Endothelial cell of umbilical vein (primary cell): ENCODE measurements around the gene SPDYA. TPM values are rescaled to one million over a fixed set of nuclear protein-coding genes. Genes with fewer than 3 reads are reported as not detected.

ENCODE experiments used
- BruUV-seq: library from RNA; stranded (reverse); fragments of 400-500 nt; replicated peaks from 2 replicates; lab custom pipeline; 2021; lab: Mats Ljungman, UMichigan
- CTCF ChIA-PET: fragments of 300-600, 350-600 bp; sonication (Branson Sonifier 250); formaldehyde crosslinking; loops from one replicate; lab custom pipeline; 2021; ENCODE audit warnings: antibody characterized with exemption, inconsistent platforms; lab: Charles Lee
- POLR2A ChIA-PET: fragments of 300-600, 350-600 bp; sonication (Branson Sonifier 250); formaldehyde crosslinking; loops from one replicate; lab custom pipeline; 2021; ENCODE audit warnings: antibody characterized with exemption, inconsistent platforms; lab: Charles Lee
- DNase-seq: peaks from one replicate; pipeline ENCODE4 v3.0.0-alpha.2; 2011; ENCODE audit warnings: low read depth, low spot score
- FAIRE-seq: peaks from 2 replicates; lab custom pipeline; 2011; peaks lifted over from hg19 to GRCh38; lab: Jason Lieb, UNC
- H2AFZ ChIP-seq: 2 replicates; pipeline ENCODE4 v1.6.0; 2012; ENCODE audit warnings: low read depth, low read length, control low read depth, inconsistent platforms
- H3K27ac ChIP-seq: 2 replicates; pipeline ENCODE4 v1.5.1; 2011; ENCODE audit warnings: low read depth, mild to moderate bottlenecking, control low read depth, low read length, moderate library complexity; ENCODE audit not compliant: insufficient read depth
- H3K27me3 ChIP-seq, 2 experiments: 2 replicates each; pipeline versions ENCODE4 v1.6.0 to v1.6.1; 2011; ENCODE audit warnings: low read length in 2 of 2, mixed read lengths in 1 of 2; ENCODE audit not compliant: control insufficient read depth in 2 of 2, insufficient read depth in 2 of 2
- H3K36me3 ChIP-seq, 2 experiments: 2 replicates in 1 of 2; 3 replicates in 1 of 2; pipeline ENCODE4 v1.5.1; 2011; ENCODE audit warnings: low read length in 2 of 2, mild to moderate bottlenecking in 1 of 2, moderate library complexity in 1 of 2; ENCODE audit not compliant: control insufficient read depth in 2 of 2, insufficient read depth in 2 of 2; ENCODE audit errors: extremely low read depth in 1 of 2
- H3K4me1 ChIP-seq: 3 replicates; pipeline ENCODE4 v1.5.1; 2011; ENCODE audit warnings: mild to moderate bottlenecking, low read length; ENCODE audit not compliant: control insufficient read depth, insufficient read depth; ENCODE audit errors: extremely low read depth
- H3K4me2 ChIP-seq: 2 replicates; pipeline ENCODE4 v1.6.1; 2011; ENCODE audit warnings: low read length, control low read depth, mixed read lengths; ENCODE audit not compliant: insufficient read depth
- H3K4me3 ChIP-seq, 3 experiments: fragments of 200-600 bp in 1 of 3; sonication (generic), shearing (Covaris generic) in 1 of 3; replicated peaks in 1 of 3; 2 replicates each; pipeline ENCODE4 v1.5.1; 2011 to 2016; ENCODE audit warnings: control low read depth in 3 of 3, low read length in 3 of 3, mild to moderate bottlenecking in 2 of 3, inconsistent platforms in 1 of 3, low read depth in 1 of 3, moderate library complexity in 1 of 3; ENCODE audit not compliant: insufficient read depth in 1 of 3
- H3K79me2 ChIP-seq: 2 replicates; pipeline ENCODE4 v1.6.0; 2012; ENCODE audit warnings: low read length, inconsistent platforms; ENCODE audit not compliant: control insufficient read depth, insufficient read depth
- H3K9ac ChIP-seq: replicated peaks from 2 replicates; pipeline ENCODE3; 2011; ENCODE audit warnings: low read length, control low read depth; ENCODE audit not compliant: insufficient read depth; ENCODE audit errors: extremely low read depth
- H3K9me1 ChIP-seq: replicated peaks from 3 replicates; pipeline ENCODE4 v1.6.0; 2011; ENCODE audit warnings: mild to moderate bottlenecking, low read length; ENCODE audit not compliant: control insufficient read depth, insufficient read depth; ENCODE audit errors: extremely low read depth
- H3K9me3 ChIP-seq: replicated peaks from 2 replicates; pipeline ENCODE4 v1.5.1; 2012; ENCODE audit warnings: low read length, inconsistent platforms; ENCODE audit not compliant: control insufficient read depth, insufficient read depth
- H4K20me1 ChIP-seq: replicated peaks from 2 replicates; pipeline ENCODE3; 2011; ENCODE audit warnings: mild to moderate bottlenecking, low read length; ENCODE audit not compliant: control insufficient read depth, insufficient read depth; ENCODE audit errors: extremely low read depth
- CTCF ChIP-seq, 2 donors: IDR thresholded peaks; 1 replicate in 1 of 2; 2 replicates in 1 of 2; pipeline ENCODE4 v1.5.1; 2011; ENCODE audit warnings: low read length in 2 of 2, mild to moderate bottlenecking in 2 of 2, moderate library complexity in 2 of 2, control low read depth in 1 of 2, inconsistent platforms in 1 of 2, low read depth in 1 of 2; ENCODE audit not compliant: insufficient read depth in 1 of 2; ENCODE audit errors: extremely low read depth in 1 of 2
- EZH2 ChIP-seq: IDR thresholded peaks from 2 replicates; pipeline ENCODE4 v1.6.1; 2012; ENCODE audit warnings: borderline replicate concordance, low read depth, mild to moderate bottlenecking, moderate library complexity, low read length, inconsistent platforms; ENCODE audit not compliant: severe bottlenecking
- FOS ChIP-seq: IDR thresholded peaks from 2 replicates; pipeline ENCODE4 v1.6.1; 2011; ENCODE audit warnings: mild to moderate bottlenecking, low read length, moderate library complexity, borderline replicate concordance; ENCODE audit not compliant: insufficient read depth
- GATA2 ChIP-seq: IDR thresholded peaks from 2 replicates; pipeline ENCODE4 v1.7.0; 2011; ENCODE audit warnings: low read depth, mild to moderate bottlenecking, moderate library complexity, mixed read lengths, low read length; ENCODE audit not compliant: insufficient read length, insufficient read depth
- JUN ChIP-seq: IDR thresholded peaks from 2 replicates; pipeline ENCODE4 v1.6.1; 2011; ENCODE audit warnings: borderline replicate concordance, low read depth; ENCODE audit not compliant: insufficient read length, insufficient read depth
- MYC ChIP-seq: IDR thresholded peaks from one replicate; pipeline ENCODE4 v1.6.1; 2011; ENCODE audit warnings: mild to moderate bottlenecking, low read depth, low read length
- POLR2A ChIP-seq: IDR thresholded peaks from 2 replicates; pipeline ENCODE4 v1.6.1; 2012; ENCODE audit warnings: low read depth, mild to moderate bottlenecking, control low read depth, low read length
- POLR2AphosphoS5 ChIP-seq: IDR thresholded peaks from 2 replicates; pipeline ENCODE4 v1.6.1; 2012; ENCODE audit warnings: low read depth, mild to moderate bottlenecking, control low read depth, low read length, moderate library complexity; ENCODE audit not compliant: insufficient read depth
- dilution Hi-C: fragments of 300-500 bp; cut with MboI; formaldehyde crosslinking; loops from one replicate; pipeline ENCODE4 v1.15.0; 2019; ENCODE audit warnings: low sequenced_read_pairs; ENCODE audit not compliant: extremely low pct_ligation_motif_present
- intact Hi-C: fragments of 100-400 bp; cut with micrococcal nuclease; formaldehyde crosslinking; loops from one replicate; pipeline ENCODE4 v1.10.0; 2022
- polyA plus RNA-seq, 4 experiments: library from polyadenylated mRNA; depleted of rRNA in 3 of 4; stranded (reverse) in 3 of 4; unstranded in 1 of 4; fragments of >200 nt; gene quantifications; 2 replicates each; pipeline versions ENCODE4 v1.2.1 to v1.2.3, GENCODE V29; 2011 to 2012; ENCODE audit warnings: missing spikeins in 1 of 4
- total RNA-seq: library from RNA; stranded (reverse); gene quantifications from 2 replicates; pipeline ENCODE4 v1.2.3, GENCODE V29; 2021
- TF ChIP-seq, protein P1 (sequence below): IDR thresholded peaks from 2 replicates; pipeline ENCODE4 v1.6.1; 2011; ENCODE audit not compliant: insufficient read depth, insufficient read length

SPDYA gene
- total and polyA plus RNA-seq, 2 donors (not counting 3 experiments of a cell fraction or from before 2014, with no cell fraction given), result 0.06 to 1.6 TPM

DNA sequence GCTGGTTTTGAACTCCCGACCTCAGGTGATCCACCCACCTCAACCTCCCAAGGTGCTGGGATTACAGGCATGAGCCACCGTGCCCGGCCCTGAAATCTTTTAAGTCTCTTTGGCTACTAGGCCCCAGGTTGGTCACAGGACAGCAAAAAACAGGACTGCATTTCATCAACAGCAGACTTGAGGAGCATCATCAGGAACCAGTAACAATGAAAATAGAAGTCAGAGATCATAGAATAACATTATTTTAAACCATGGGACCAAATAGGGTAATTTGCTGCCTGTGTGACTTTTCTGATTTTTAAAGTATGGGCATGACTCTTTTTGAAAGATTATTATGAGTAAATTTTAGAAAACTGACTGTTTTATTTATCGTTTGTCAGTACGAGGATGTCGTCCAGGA is 34.2 kb upstream of the SPDYA start:
- DNase-seq, result no peak
- Histone ChIP-seq H4K20me1 (peaks cover 19% of the 10 kb centered on the region), H2AFZ (no peak overlapping the region), H3K27me3 (no peaks in the 10 kb centered on the region), H3K36me3 (peaks cover 6 to 16% of the 10 kb centered on the region in 2 experiments), H3K9me1 (no peaks in the 10 kb centered on the region), H3K9me3 (no peaks in the 10 kb centered on the region), H3K4me3 (no peak overlapping the region), H3K4me1 (no peaks in the 10 kb centered on the region), H3K9ac (no peak overlapping the region), H3K27ac (no peak overlapping the region), H3K79me2 (peaks cover 58% of the 10 kb centered on the region), H3K4me2 (no peak overlapping the region)
- no peak for FAIRE-seq
- dilution Hi-C loops, result no loop called here
- intact Hi-C loops, result no loop called here
- CTCF ChIA-PET, result interaction anchor here (0.9 to 2.9 kb wide), 4 partner anchors 24 to 210 kb away, joined by 3 to 12 read pairs (median 8); partner anchors contain the start of gene PPP1CB
- POLR2A ChIA-PET, result no interaction called here
- TF ChIP-seq FOS (no peak), JUN (no peak), CTCF (IDR thresholded peaks at IDR 0.05; ENCODE audit: extremely low read depth in 1 of 2, insufficient read depth in 1 of 2, low read depth in 1 of 2, low read length in 2 of 2) (no peak), POLR2AphosphoS5 (no peak), POLR2A (no peak), GATA2 (no peak), MYC (no peak), EZH2 (no peak)
- TF ChIP-seq, protein P1, sequence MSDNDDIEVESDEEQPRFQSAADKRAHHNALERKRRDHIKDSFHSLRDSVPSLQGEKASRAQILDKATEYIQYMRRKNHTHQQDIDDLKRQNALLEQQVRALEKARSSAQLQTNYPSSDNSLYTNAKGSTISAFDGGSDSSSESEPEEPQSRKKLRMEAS, result no peak
- no TSS peak for BruUV-seq
